LHCN-M2 (cell line): ENCODE measurements around the gene CYTH3. TPM values are rescaled to one million over a fixed set of nuclear protein-coding genes. Genes with fewer than 3 reads are reported as not detected.

Source experiments
- DNase-seq: peaks from one replicate; pipeline ENCODE4 v3.0.0-alpha.2; 2012; ENCODE audit warnings: low read depth
- total RNA-seq: library from RNA; depleted of rRNA; stranded (reverse); fragments of >200 nt; gene quantifications from 2 replicates; pipeline ENCODE4 v1.2.3, GENCODE V29; 2014

CYTH3 gene
- total RNA-seq, 1 experiment from 2014 or later, result 32.7 TPM

DNA sequence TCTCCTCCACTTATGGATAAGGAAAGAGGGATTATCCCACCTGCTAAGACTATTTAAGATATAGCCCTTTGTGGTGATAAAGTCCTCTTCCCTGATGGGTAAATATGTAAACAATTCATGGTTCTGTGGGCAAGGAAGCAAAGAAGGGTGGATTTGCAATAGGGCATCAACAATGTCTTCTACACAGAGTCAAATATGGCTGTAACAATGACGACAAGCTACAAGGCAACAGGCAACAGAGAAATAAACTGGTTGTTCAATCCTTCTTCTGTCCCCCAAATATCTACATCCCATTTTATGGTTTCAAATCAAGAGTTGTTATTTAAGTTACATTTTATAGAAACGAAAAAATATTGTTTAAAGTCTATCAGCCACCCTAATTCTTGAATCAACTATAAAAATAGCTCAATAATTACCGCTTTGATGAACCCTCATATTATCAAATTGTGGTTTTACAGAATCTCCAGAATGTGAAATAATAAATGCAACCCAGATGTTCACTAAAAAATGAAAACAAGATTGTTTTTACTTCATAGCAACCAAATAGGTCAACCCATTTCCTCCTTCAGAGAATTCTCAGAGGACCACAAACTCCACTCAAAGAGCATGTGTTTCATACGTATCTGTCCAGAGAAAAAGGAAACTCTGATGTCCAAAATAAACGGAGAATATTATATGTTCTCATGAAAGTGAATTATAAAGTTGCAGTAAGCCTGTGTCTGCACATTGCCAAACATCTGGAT is 13.8 kb downstream of the CYTH3 start:
- peak; percentile 89 for DNase-seq

DNA sequence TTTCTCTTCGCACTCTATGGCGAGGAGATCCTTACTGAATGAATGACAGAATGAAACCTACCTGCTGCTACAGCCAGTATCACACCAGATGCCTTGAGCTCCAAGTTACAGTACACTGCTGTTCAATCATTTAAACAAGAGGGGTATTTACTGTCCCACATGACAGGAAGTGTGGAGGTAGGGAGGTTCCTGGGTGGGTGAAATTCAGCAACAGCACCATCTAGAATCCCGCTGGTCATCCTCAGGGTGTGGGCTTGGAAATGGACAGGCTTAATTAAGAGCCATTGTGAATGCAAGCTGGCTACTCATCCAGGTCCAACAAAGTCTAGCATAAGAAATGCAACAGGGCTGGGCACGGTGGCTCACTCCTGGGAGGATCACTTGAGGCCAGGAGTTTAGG is 14.7 kb downstream of the CYTH3 start:
- no peak for DNase-seq

DNA sequence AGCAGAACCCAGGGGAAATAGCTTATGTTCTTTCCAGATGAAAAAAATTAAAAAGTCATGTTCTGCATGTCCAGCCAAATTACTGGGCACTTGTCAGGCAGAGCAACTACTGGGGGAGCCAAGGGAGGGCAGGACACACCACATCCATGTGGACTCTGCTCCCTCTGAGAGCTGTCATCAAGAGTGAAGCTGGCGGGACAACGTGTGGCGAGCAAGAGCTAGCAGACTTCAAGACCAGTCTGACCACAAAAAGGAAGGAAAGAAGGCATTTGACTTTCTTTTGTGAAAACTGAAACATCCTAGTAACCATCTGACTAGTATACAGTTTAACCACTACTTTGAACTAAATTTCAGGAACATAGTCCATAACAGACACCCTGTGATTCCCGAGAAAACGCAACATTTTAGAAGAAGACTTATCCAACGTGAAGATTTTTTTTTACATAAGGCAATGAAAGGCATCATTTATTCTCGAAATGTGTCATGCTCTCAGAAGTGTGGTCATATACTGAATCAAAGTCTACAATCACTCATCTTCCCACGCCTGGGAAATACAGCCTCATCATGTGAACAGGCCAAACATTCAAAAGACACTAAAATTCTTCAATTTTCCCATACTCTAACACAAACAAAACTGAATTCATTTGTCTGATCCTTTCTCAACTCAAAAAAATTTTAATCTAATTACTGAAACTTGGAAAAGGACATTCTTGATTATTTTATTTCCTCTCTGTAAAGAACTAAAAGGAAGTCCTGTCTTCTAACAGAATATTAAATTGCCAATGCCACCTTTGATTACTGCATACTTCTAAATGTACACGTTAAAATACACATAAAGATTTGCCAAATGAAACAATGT is 15.5 kb downstream of the CYTH3 start:
- DNase-seq, result peak; percentile 81

DNA sequence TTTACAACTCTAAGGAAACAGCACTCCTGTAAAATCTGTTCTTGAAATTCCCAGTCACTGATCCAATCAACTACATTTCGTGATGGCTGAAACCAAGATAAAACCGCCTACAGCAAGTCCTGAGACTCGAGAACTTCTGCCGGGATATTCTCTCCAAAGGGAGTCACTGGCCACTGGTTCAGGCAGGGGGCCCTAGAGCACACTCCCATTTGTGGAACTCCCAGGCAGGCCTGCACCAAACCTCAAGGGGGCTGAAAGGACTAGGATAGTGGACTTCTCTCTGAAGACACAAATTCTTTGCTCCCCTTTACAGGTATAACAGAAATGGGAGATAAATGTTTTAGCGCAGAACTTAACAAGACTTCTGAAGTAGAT is 16.3 kb downstream of the CYTH3 start:
- peak; percentile 51 for DNase-seq

DNA sequence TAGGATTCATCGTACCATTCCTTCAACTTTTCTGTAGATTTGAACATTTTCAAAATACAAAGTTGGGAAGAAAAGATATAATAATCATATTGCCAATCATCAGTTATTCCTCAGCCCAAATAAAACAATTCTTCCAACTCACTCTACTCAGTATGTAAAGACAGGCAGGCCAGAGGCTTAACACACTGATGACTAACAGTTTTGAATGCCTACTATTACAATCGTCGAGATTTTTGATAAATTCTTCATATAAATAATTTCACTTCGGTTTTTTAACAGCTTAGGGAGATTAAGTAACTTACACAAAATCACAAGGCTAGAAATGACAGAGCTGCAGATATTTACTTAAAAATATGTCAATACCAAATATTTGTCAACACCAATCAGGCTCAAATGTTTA is 17.6 kb downstream of the CYTH3 start:
- DNase-seq, result no peak

DNA sequence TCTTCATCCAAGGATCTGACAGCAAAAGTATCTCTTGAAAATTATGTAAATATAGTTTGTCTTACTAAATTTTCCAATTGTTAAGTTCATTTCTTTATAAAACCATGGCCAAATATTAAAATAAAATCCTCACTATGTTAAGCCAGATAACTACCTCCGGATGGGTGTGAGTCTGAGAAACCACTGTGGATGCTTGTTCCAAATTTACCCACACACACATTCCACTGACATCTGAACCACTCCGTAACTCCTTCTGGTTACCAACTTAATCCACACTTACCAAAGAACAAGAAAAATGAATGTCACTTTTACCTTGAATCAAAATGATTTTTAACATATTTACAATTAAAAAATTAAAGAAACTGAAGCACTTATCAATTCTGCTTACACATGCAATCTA is 19.7 kb downstream of the CYTH3 start:
- peak; percentile 58 for DNase-seq

DNA sequence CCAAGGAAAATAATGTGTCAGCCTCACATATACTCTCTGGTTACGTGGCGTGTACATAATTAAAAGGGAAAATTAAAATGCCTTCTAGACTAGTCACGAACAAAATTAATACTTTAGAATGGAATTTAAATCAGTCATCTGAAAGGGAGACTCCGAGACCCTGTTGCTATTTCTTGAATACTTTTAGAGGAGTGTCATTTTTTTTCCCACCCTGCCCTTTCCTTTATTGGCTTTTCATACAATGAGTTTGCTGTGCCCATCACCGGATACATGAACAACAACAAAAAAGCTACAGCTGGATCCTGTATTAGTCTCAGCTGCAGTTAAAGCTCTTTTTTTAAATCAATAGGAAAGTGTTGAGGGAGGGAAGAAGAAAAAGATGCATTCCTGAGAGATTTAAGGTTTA is 20.1 kb downstream of the CYTH3 start:
- DNase-seq, result peak; percentile 67

DNA sequence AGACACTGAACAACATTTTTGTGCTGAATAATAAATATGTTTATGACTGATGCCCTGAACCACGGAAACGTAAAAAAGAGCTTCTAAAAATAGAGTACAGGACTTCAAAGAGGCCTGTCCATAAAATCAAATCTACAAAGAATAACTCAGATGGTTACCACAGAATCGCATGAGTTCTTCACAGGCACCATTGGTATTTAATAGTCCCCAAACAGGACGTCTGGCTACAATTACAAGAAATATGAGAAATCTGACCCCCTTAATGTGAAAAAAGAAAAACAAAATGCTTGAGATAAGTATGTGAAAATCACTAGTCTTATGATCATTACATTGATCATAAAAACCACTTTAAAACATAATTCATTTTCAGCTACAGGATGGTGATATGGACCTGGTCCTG is 20.8 kb downstream of the CYTH3 start:
- peak; percentile 66 for DNase-seq

DNA sequence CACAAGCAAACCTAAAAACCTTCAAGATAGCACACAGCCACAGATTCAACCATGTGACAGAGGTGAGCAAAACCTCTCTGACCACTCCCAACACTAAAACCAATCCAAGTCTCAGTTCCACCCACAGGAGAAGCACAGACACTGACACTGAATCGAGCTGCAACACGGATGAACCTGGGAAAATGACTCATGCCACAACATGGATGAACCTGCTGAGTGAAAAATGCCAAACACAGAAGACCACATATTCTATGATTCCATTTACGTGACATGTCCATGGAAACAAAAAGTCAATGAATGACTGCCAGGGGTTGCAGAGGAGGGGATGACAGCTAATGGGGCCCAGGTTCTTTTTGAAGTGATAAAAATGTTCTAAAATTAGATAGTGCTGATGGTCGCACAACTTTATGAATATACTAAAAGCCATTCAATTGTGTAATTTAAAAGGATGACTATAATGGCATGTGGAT is 22.0 kb downstream of the CYTH3 start:
- DNase-seq, result no peak

DNA sequence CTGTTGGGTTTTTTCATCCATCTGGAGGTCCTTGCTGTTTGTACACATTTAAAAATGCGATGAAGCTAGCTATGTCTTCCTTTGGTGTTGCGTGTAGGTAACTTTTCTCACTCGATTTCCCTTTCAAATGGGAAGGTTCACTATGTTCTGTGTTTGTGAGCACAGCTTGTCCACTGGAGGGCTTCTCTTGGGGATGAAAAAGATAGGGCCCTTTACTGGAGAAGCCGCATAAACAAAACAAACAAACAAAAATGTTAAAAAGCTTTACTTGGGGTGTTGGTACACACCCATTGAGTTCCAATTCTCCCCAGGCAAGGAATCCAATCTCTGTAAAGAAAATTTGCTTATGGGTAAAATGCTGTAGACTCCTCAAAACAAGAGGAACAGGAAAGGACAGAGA is 23.4 kb downstream of the CYTH3 start:
- no peak for DNase-seq

DNA sequence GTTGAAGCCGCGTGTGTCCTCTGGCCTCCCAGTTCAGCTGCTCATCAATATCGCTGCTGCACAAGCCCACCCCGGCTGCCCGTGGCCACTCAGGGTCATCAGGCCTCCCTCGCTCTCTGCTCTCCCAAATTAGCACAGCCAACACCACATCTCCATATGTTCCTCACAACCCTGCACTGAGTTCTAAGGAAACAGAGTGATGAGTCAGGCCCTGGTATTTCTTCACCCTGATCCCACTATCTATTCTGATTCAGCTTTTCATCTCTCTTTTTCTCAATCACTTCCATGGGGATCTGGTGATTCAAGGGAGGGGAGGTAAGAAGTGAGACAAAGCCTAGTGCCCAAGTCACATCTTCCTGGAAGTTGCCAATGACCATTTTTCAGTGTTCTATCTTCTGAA is 23.8 kb downstream of the CYTH3 start:
- peak; percentile 89 for DNase-seq

DNA sequence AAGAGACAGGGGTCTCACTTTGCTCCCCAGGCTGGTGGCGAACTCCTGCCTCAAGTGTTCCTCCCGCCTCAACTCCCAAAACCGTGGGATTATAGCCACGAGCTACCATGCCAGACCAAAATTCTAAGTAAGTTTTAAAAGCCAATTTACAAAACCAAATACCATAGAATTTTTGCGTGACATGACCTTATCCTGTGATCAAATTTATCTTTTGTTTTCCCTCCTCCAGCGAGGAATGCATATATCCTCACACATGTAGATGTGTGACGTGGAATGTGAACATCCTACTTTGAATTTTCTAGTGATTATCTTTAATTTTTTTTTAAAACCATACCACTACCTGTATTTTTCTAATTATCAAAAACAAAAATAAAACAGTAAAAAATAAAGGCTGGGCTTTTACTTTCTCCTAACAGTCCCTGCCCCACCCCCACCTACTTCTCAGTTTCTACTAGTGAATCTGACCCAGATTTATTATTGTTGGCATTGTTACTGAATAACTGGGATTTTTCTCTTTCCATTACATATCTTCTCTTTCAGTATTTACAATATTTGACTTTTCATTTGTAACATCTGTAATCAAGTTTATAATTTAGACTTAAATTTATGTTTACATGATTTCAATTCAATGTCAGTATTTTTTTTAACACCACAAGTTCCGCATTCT is 26.0 kb downstream of the CYTH3 start:
- DNase-seq, result no peak

DNA sequence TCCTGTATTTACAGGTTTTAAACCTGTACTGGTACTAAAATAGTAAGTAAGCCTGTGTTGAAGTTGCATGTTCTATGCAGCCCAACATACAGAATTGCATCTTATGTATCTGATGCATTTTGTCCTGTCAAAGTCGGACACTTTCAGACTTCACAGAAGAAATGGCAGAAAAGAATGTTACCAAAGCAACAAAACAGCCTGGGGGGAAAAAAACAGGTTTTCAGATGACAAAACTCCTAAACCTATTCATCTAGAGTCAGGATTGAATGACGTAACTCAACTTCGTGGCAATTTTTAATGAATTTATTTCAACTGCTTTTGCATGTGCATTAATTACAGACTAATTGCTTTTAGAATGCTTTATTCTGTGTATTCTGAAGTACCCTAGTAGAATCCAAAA is 28.4 kb downstream of the CYTH3 start:
- DNase-seq, result no peak

DNA sequence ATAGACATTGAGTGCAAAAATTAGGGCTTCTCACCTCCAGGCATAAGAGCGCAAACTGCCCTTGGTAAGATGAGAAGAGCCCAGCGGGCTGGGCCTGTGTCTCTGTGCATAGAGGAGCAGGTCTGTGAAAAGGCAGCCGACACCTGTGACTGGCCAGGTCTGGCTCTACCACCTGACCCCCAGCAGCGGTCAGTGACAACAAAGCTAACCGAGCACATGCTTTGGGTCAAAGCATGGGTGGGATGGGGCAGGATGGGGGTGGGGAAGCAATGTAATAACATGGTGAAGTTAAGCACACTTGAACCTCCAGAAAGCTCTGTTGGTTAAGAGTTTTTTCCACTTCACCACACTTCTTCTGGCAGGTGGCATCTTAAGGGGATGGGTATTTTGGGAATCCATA is 29.3 kb downstream of the CYTH3 start:
- no peak for DNase-seq

DNA sequence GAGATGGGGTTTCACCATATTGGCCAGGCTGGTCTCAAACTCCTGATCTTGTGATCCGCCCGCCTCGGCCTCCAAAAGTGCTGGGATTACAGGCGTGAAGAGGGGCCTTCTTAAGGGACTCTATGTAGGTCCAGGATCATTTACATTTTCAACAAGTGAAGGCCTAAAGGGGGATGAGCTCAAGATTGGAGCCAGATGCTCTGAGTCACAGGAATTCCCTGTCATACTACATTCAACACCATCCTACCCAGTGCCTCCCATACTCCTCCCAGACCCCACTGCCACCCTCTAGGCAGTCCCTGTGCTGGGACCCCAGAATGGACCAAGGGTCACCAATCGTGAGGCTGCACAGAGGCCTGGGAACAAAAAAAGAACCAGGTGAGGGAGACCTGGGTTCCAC is 29.9 kb downstream of the CYTH3 start:
- DNase-seq, result no peak

DNA sequence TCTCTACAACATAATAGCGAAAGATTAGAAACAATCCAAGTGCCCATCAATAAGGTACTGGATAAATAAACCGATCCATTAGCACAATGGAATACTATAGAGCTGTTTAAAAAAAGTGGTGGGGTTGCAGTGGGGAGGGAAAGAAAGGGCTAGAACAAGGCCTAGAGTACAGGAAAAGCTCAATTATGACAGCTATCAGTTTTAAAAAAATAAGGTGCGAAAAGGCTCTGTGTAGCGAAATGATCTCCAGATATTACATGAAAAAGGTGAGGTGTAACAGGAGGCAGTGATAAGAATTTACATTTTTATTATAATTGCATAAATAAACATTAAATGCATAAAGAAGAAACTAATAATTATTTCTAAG is 30.8 kb downstream of the CYTH3 start:
- DNase-seq, result no peak

DNA sequence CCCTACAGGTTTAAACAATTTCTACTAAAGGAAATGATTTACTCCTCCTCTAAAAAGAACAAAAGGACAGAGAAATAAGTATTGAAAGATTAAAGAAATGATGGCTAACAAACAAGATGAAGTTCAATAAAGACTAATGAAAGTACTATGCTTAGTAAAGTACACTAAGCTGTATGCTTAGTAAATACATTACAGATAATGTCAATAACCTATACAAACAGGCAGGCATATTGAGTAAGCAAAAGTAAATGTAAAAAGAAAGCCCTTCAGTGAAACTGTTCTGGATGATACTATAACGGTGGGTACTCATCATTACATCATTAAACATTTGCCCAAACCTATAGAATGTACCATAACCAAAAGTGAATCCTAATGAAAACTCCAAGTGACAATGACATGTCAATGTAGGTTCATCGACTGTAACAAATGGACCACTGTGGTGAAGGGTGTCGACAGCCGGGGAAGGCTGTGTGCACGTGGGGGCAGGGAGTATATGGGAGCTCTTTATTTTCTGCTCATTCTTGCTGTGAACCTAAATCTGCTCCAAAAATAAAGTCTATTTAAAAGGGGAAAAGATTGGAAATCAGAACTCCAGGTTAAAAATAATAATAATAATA is 34.0 kb downstream of the CYTH3 start:
- DNase-seq, result no peak

DNA sequence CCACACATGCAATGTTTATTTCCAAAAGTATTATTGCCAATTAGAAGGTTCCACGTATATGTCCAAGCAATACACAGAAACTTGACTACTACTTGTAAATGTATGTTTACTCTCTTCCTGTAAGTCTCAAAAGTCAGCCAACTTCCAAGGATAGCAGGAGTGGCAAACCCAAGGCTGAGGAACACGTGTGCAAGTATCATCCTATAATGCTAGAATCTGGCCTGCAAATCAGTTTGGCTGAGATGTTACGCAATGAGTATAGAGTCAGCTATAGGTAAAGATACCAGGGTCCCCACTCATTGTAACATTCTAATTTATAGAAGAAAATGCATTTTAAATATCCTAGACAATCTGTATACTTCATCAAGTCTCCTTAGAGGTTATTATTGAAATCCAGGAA is 34.7 kb downstream of the CYTH3 start:
- no peak for DNase-seq

DNA sequence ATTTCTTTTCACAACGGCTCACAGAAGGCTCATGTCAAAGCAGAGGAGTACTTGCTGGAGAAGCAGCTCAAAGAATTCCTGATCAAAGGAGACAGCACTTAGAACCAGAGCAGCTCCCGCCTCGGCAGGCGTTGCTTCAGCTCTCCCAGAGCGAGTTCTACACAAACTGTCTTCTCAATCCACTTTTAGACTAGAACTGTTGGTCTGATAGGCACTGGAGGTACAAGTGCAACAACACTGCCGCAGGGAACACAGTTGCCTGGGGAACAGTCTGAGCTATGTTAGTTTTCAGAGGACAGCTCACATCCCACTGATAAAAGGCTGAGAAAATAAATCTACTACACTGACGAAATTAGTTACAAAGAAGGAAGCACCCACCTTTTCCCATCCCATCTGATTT is 35.4 kb downstream of the CYTH3 start:
- DNase-seq, result no peak

DNA sequence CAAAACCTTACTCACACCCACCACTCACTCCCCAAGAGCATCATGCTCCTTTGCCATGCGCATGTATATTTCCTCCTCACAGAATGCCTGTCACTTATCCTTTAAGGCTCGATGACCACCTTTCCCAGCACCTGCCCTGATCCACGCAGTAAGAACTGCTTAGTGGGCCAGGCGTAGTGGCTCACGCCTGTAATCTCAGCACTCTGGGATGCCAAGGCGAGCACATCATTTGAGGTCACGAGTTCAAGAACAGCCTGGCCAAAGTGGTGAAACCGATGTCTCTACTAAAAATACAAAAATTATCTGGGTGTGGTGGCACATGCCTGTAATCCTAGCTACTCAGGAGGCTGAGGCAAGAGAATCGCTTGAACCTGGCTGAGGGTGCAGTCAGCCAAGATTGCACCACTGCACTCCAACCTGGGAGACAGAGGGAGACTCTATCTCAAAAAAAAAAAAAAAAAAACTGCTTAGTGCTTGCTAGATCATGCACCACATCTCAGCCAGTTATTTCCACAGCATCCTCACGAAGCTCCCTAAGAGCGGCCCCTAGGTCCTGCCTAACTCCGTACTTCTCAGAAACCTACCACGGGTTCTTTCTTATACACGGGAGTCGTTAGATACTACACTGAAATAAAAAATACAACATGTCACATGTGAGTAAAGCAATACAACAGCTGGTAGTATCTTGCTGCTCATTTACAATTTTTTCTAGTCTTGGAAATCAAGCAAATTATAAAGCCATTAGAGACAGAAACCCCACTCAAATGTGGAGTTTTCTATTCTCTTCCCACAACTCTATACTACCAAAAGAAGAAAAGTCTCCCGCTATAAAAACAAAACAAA is 37.2 kb downstream of the CYTH3 start:
- DNase-seq, result no peak

DNA sequence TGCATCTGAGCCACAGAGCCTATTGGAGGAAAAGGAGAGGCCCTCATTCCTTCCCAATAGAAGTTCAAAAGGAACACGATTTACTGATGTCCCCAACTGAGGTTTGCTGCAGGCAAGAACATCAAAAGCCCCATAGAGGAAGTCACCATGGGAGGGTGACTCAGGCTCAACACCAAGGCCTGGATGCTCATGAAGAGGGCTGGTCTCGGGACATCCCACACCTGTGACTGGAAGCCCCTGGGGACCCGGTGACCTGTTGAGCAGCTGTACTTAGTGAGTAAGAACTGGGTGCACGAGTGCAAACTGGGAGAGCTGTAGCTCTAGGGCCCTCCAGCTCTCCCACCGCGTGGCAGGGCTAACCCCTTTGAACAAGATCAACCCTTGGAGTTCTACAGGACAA is 38.0 kb downstream of the CYTH3 start:
- no peak for DNase-seq
